GM12878 (cell line): ENCODE data around the gene N4BP3. TPM values are rescaled to one million over a fixed set of nuclear protein-coding genes. Genes with fewer than 3 reads are reported as not detected.
A peak's percentile ranks its signal among the peaks of the same experiment; 100 is the strongest.

Source experiments
- ASH2L ChIP-seq: fragments of 300-600, 200-600 bp; sonication (generic); IDR thresholded peaks from 2 replicates; pipeline ENCODE4 v1.6.1; 2017; ENCODE audit warnings: low read depth, mild to moderate bottlenecking, borderline replicate concordance
- BCL11A ChIP-seq: IDR thresholded peaks from 2 replicates; pipeline ENCODE4 v1.6.1; 2011; ENCODE audit warnings: low read depth, low read length
- GATAD2B ChIP-seq: fragments of 450-650 bp; conservative IDR thresholded peaks from 2 replicates; pipeline ENCODE4 v1.6.1; 2017; ENCODE audit warnings: low read depth, mild to moderate bottlenecking, moderate library complexity
- HCFC1 ChIP-seq: fragments of 150-350 bp; IDR thresholded peaks from 2 replicates; pipeline ENCODE4 v1.6.1; 2014; ENCODE audit warnings: low read length
- PML ChIP-seq: IDR thresholded peaks from 2 replicates; pipeline ENCODE4 v1.6.1; 2012; ENCODE audit warnings: low read length, inconsistent platforms
- RFX5 ChIP-seq: IDR thresholded peaks from 2 replicates; pipeline ENCODE4 v1.6.1; 2011; ENCODE audit warnings: low read depth, low read length, improper control_type of control experiment
- TARDBP ChIP-seq: IDR thresholded peaks from 2 replicates; pipeline ENCODE4 v1.6.1; 2016; ENCODE audit warnings: borderline replicate concordance
- USF1 ChIP-seq: IDR thresholded peaks from 2 replicates; pipeline ENCODE4 v1.6.1; 2011; ENCODE audit warnings: borderline replicate concordance, low read depth, mild to moderate bottlenecking, moderate library complexity, mixed read lengths, low read length; ENCODE audit not compliant: insufficient read depth; ENCODE audit errors: extremely low read length
- ZNF24 ChIP-seq: fragments of 450-650 bp; IDR thresholded peaks from 2 replicates; pipeline ENCODE4 v1.6.1; 2017; ENCODE audit warnings: antibody characterized with exemption, mild to moderate bottlenecking
- ZNF274 ChIP-seq: IDR thresholded peaks from one replicate; pipeline ENCODE4 v1.8.0; 2011; ENCODE audit not compliant: insufficient read length, insufficient read depth
- ZNF687 ChIP-seq: fragments of 450-650 bp; IDR thresholded peaks from 2 replicates; pipeline ENCODE4 v1.6.1; 2017; ENCODE audit warnings: mild to moderate bottlenecking, moderate library complexity
- polyA plus RNA-seq, 11 experiments: library from polyadenylated mRNA; depleted of rRNA in 4 of 11; unstranded in 6 of 11; stranded (reverse) in 5 of 11; fragments of >200 nt; fragmentation: Nextera tagmentation in 4 of 11; fragmentation: Illumina TruSeq in 1 of 11; extraction: Ambion mirVana in 4 of 11; extraction: Trizol in 1 of 11; gene quantifications; 1 replicate in 1 of 11; 2 replicates in 10 of 11; pipeline versions ENCODE4 v1.2.1 to v1.2.3, GENCODE V29; 2011 to 2016; ENCODE audit warnings: inconsistent platforms in 2 of 11, missing spikeins in 2 of 11, low read depth in 1 of 11
- total RNA-seq, 4 experiments: library from RNA; depleted of rRNA in 3 of 4; stranded (reverse); fragments of >200 nt in 3 of 4; fragmentation: Illumina TruSeq in 1 of 4; extraction: Trizol in 1 of 4; gene quantifications; 2 replicates each; pipeline versions ENCODE4 v1.2.1 to v1.2.3, GENCODE V29; 2013 to 2021
- TF ChIP-seq, protein P1 (sequence below): IDR thresholded peaks from 2 replicates; pipeline ENCODE4 v1.6.1; 2012; ENCODE audit warnings: low read depth, low read length, improper control_type of control experiment
- TF ChIP-seq, protein P2 (sequence below): IDR thresholded peaks from 2 replicates; pipeline ENCODE4 v1.6.1; 2011; ENCODE audit warnings: low read depth, low read length, improper control_type of control experiment, borderline replicate concordance
- TF ChIP-seq, protein P3 (sequence below): fragments of 450-650 bp; IDR thresholded peaks from 2 replicates; pipeline ENCODE4 v1.6.1; 2016; ENCODE audit warnings: mild to moderate bottlenecking

The N4BP3 gene
- total and polyA plus RNA-seq, 10 of the 15 experiments (the other 5 are each of a cell fraction or from before 2014, with no cell fraction given) = 0.06 to 13.0 (median 4.3) TPM

GRCh38 chr5:178114325-178115135 is 1.2 kb downstream of the N4BP3 start (continued):
- no peak for TF ChIP-seq ZNF687
- no peak for TF ChIP-seq HCFC1
- TF ChIP-seq ZNF274 = no peak
- TF ChIP-seq ZNF24 = no peak
- no peak for TF ChIP-seq ASH2L
- TF ChIP-seq USF1 = no peak
- TF ChIP-seq, protein P1, sequence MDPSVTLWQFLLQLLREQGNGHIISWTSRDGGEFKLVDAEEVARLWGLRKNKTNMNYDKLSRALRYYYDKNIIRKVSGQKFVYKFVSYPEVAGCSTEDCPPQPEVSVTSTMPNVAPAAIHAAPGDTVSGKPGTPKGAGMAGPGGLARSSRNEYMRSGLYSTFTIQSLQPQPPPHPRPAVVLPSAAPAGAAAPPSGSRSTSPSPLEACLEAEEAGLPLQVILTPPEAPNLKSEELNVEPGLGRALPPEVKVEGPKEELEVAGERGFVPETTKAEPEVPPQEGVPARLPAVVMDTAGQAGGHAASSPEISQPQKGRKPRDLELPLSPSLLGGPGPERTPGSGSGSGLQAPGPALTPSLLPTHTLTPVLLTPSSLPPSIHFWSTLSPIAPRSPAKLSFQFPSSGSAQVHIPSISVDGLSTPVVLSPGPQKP = no peak
- TF ChIP-seq, protein P2, sequence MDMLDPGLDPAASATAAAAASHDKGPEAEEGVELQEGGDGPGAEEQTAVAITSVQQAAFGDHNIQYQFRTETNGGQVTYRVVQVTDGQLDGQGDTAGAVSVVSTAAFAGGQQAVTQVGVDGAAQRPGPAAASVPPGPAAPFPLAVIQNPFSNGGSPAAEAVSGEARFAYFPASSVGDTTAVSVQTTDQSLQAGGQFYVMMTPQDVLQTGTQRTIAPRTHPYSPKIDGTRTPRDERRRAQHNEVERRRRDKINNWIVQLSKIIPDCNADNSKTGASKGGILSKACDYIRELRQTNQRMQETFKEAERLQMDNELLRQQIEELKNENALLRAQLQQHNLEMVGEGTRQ = no peak
- TF ChIP-seq PML = no peak
- no peak for TF ChIP-seq BCL11A
- no peak for TF ChIP-seq TARDBP
- TF ChIP-seq, protein P3, sequence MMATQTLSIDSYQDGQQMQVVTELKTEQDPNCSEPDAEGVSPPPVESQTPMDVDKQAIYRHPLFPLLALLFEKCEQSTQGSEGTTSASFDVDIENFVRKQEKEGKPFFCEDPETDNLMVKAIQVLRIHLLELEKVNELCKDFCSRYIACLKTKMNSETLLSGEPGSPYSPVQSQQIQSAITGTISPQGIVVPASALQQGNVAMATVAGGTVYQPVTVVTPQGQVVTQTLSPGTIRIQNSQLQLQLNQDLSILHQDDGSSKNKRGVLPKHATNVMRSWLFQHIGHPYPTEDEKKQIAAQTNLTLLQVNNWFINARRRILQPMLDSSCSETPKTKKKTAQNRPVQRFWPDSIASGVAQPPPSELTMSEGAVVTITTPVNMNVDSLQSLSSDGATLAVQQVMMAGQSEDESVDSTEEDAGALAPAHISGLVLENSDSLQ = no peak
- 0 out of 2 replicates have a peak, but pooled peaks have one; percentile 27 for TF ChIP-seq GATAD2B
- no peak for TF ChIP-seq RFX5
- TF ChIP-seq, all 136 proteins: peak for 12
